B cell (primary cell): Measurements from ENCODE around the gene ICA1. TPM values are rescaled to one million over a fixed set of nuclear protein-coding genes. Genes with fewer than 3 reads are reported as not detected.

Source experiments
- ATAC-seq: fragments of 200-7000 bp; cut with Tn5 transposase; one replicate; pipeline ENCODE4 v1.10.0; 2021; ENCODE audit warnings: low read depth, mild to moderate bottlenecking, moderate number of reproducible peaks, moderate library complexity
- CTCF ChIA-PET: fragments of 350-600 bp; sonication (Branson Sonifier 250); formaldehyde crosslinking; loops from one replicate; lab custom pipeline; 2021; ENCODE audit warnings: antibody characterized with exemption, inconsistent platforms; lab: Charles Lee
- POLR2A ChIA-PET: fragments of 350-600 bp; sonication (Branson Sonifier 250); formaldehyde crosslinking; loops from one replicate; lab custom pipeline; 2021; ENCODE audit warnings: antibody characterized with exemption; lab: Charles Lee
- DNase-seq: peaks from one replicate; pipeline ENCODE4 v3.0.0; 2013
- H2AFZ ChIP-seq: 2 replicates; pipeline ENCODE4 v1.6.1; 2012; ENCODE audit warnings: mild to moderate bottlenecking, low read depth, low read length; ENCODE audit not compliant: insufficient read depth, poor library complexity, severe bottlenecking
- H3K27ac ChIP-seq, 2 donors: 1 replicate in 1 of 2; 2 replicates in 1 of 2; pipeline ENCODE4 v1.5.1; 2012 to 2013; ENCODE audit warnings: low read length in 2 of 2, mild to moderate bottlenecking in 2 of 2, moderate library complexity in 1 of 2
- H3K27me3 ChIP-seq, 4 experiments: fragments of 200-600 bp in 1 of 4; sonication (generic) in 1 of 4; replicated peaks in 1 of 4; 1 replicate in 2 of 4; 2 replicates in 2 of 4; pipeline versions ENCODE4 v1.6.1 to v1.7.0; 2013 to 2016; ENCODE audit warnings: low read length in 3 of 4, mild to moderate bottlenecking in 2 of 4, mixed read lengths in 1 of 4, moderate library complexity in 1 of 4; ENCODE audit not compliant: insufficient read depth in 4 of 4, control insufficient read depth in 3 of 4; ENCODE audit errors: control extremely low read depth in 1 of 4
- H3K36me3 ChIP-seq, 2 experiments: replicated peaks in 1 of 2; 1 replicate in 1 of 2; 2 replicates in 1 of 2; pipeline versions ENCODE4 v1.6.1 to v1.7.1; 2013; ENCODE audit warnings: low read length in 1 of 2; ENCODE audit not compliant: insufficient read depth in 2 of 2, control insufficient read depth in 1 of 2; ENCODE audit errors: control extremely low read depth in 1 of 2, extremely low read depth in 1 of 2
- H3K4me1 ChIP-seq, 2 donors: fragments of 200-600 bp in 1 of 2; sonication (generic) in 1 of 2; 1 replicate in 1 of 2; 2 replicates in 1 of 2; pipeline versions ENCODE4 v1.5.1 to v1.6.1; 2013 to 2017; ENCODE audit warnings: low read length in 2 of 2; ENCODE audit not compliant: control insufficient read depth in 2 of 2, insufficient read depth in 2 of 2
- H3K4me2 ChIP-seq: replicated peaks from 2 replicates; pipeline ENCODE3; 2012; ENCODE audit warnings: mild to moderate bottlenecking, low read depth, low read length; ENCODE audit not compliant: poor library complexity, severe bottlenecking
- H3K4me3 ChIP-seq, 5 experiments: fragments of 200-600 bp in 1 of 5; sonication (generic) in 1 of 5; 1 replicate in 3 of 5; 2 replicates in 2 of 5; pipeline versions ENCODE4 v1.5.1 to v1.7.0; 2011 to 2016; ENCODE audit warnings: low read length in 4 of 5, mild to moderate bottlenecking in 4 of 5, low read depth in 2 of 5, control low read depth in 1 of 5, moderate library complexity in 1 of 5; ENCODE audit not compliant: insufficient read depth in 1 of 5; ENCODE audit errors: control extremely low read depth in 1 of 5, extremely low read depth in 1 of 5
- H3K79me2 ChIP-seq: fragments of 200-600 bp; sonication (generic); one replicate; pipeline ENCODE4 v1.6.0; 2016; ENCODE audit warnings: low read length; ENCODE audit not compliant: control insufficient read depth, insufficient read depth
- H3K9ac ChIP-seq: fragments of 200-600 bp; sonication (generic); 2 replicates; pipeline ENCODE4 v1.6.1; 2017; ENCODE audit warnings: mild to moderate bottlenecking, low read length, moderate library complexity
- H3K9me3 ChIP-seq, 3 donors: one replicate each; pipeline versions ENCODE4 v1.6.1 to v1.7.1; 2013; ENCODE audit warnings: low read length in 2 of 3; ENCODE audit not compliant: control insufficient read depth in 2 of 3, insufficient read depth in 1 of 3; ENCODE audit errors: control extremely low read depth in 1 of 3
- H4K20me1 ChIP-seq: 2 replicates; pipeline ENCODE4 v1.6.0; 2012; ENCODE audit warnings: mild to moderate bottlenecking, low read length; ENCODE audit not compliant: insufficient read depth, control insufficient read depth, poor library complexity, severe bottlenecking
- H3K27ac Mint-ChIP-seq: one replicate; pipeline ENCODE4 v1.8.0; 2021; ENCODE audit warnings: mixed read lengths
- H3K27me3 Mint-ChIP-seq: one replicate; pipeline ENCODE4 v1.8.0; 2021; ENCODE audit warnings: mixed read lengths
- H3K4me1 Mint-ChIP-seq: one replicate; pipeline ENCODE4 v1.8.0; 2021; ENCODE audit warnings: mixed read lengths
- H3K4me3 Mint-ChIP-seq: one replicate; pipeline ENCODE4 v1.8.0; 2021; ENCODE audit warnings: mixed read lengths
- H3K9me3 Mint-ChIP-seq: one replicate; pipeline ENCODE4 v1.8.0; 2022; ENCODE audit warnings: mixed read lengths; ENCODE audit not compliant: insufficient read depth
- CTCF ChIP-seq: fragments of 200-600 bp; IDR thresholded peaks from one replicate; pipeline ENCODE4 v1.8.0; 2022; ENCODE audit warnings: antibody characterized with exemption, mild to moderate bottlenecking
- EZH2 ChIP-seq: IDR thresholded peaks from 2 replicates; pipeline ENCODE4 v1.6.1; 2012; ENCODE audit warnings: borderline replicate concordance, low read depth, mild to moderate bottlenecking, moderate library complexity, low read length; ENCODE audit not compliant: insufficient read depth, poor library complexity, severe bottlenecking
- WGBS: methylation state at CpG from one replicate; pipeline ENCODE4 v1.1.5; 2013; ENCODE audit warnings: missing lambda C conversion rate; ENCODE audit not compliant: insufficient coverage; 5-methylcytosine and 5-hydroxymethylcytosine counted together
- intact Hi-C: fragments of 100-400 bp; cut with micrococcal nuclease; formaldehyde crosslinking; loops from one replicate; pipeline ENCODE4 v1.10.0; 2022
- polyA plus RNA-seq: library from polyadenylated mRNA; depleted of rRNA; stranded (reverse); fragments of >200 nt; gene quantifications from 2 replicates; pipeline ENCODE4 v1.2.3, GENCODE V29; 2012
- total RNA-seq, 2 donors: library from RNA; stranded (reverse); fragments of 120-200 nt in 1 of 2; gene quantifications; 1 replicate in 1 of 2; 2 replicates in 1 of 2; pipeline versions ENCODE4 v1.2.3 to v1.2.4, GENCODE V29; 2013 to 2022

Gene ICA1
- total and polyA plus RNA-seq, 2 donors (not counting 1 experiment from before 2014, with no cell fraction given): 0.03 TPM; not detected in 1

DNA sequence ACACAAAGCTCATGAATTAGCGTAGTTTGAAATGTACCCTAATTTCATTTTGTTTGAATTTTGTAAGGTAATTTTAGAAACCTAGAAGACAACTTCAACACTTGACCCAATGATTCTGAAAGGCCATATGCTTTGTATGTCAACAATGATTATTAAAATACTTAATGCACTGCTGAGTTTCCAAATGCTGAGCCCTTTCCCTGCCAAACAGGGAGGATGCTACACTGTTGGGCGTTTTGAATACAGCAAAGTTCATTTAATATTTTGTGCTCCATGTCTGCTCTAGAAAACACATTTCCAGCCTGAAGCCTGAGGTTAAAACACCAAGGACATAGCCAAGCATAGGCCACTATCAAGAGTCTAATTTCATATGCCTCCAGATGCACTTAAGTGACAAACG lies 99.8 kb downstream of the ICA1 start:
- no peaks in the 10 kb centered on the region for H4K20me1 ChIP-seq
- H3K36me3 ChIP-seq: no peaks in the 10 kb centered on the region
- Mint-ChIP-seq H3K4me1 (peaks cover 2% of the 10 kb centered on the region), H3K9me3 (no peaks in the 10 kb centered on the region), H3K27ac (no peak overlapping the region), H3K4me3 (no peak overlapping the region), H3K27me3 (no peaks in the 10 kb centered on the region)
- WGBS: 100% methylated on average over 1 of the region's 3 CpGs
- no peak overlapping the region for H3K27ac ChIP-seq
- ATAC-seq: no peak
- H3K27me3 ChIP-seq: no peaks in the 10 kb centered on the region
- POLR2A ChIA-PET: no interaction called here
- H2AFZ ChIP-seq: no peak overlapping the region
- peaks cover 0 to 2% of the 10 kb centered on the region in 2 donors for H3K4me1 ChIP-seq
- no peaks in the 10 kb centered on the region for H3K79me2 ChIP-seq
- no peak overlapping the region for H3K4me3 ChIP-seq
- no peaks in the 10 kb centered on the region for H3K9me3 ChIP-seq
- CTCF ChIA-PET: no interaction called here
- DNase-seq: no peak
- intact Hi-C loops: no loop called here
- no peak overlapping the region for H3K4me2 ChIP-seq
- H3K9ac ChIP-seq: no peak overlapping the region
- TF ChIP-seq CTCF (no peak), EZH2 (no peak)

DNA sequence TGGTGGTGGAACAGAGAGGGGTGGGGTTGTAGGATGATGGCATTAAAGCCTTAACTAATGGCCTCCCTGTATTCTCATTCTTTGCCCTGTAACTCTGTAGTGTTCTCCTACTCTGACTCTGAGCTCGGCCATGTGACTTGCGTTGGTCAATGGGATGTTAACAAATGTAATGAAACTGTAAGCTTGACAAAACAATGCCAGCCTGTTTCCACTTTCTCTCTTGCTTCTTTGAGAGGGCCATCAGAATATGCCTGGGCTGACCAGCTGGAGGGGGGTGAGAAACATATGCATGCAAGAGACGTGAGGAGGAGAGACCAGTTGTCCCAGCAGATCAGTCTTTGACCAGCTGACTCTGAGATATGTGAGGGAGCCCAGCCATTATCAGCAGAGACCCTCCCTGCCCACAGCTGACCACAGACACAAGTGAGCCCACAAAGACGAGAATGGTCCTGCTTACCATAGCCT lies 100.6 kb downstream of the ICA1 start:
- Histone ChIP-seq H3K9ac (no peak overlapping the region), H3K4me1 (peaks cover 0 to 2% of the 10 kb centered on the region in 2 donors), H2AFZ (no peak overlapping the region), H4K20me1 (no peaks in the 10 kb centered on the region), H3K4me3 (no peak overlapping the region), H3K27me3 (no peaks in the 10 kb centered on the region), H3K27ac (no peak overlapping the region), H3K36me3 (no peaks in the 10 kb centered on the region), H3K9me3 (no peaks in the 10 kb centered on the region), H3K79me2 (no peaks in the 10 kb centered on the region), H3K4me2 (no peak overlapping the region)
- WGBS: 100% methylated on average over 3 of the region's 4 CpGs
- ATAC-seq (no peak), DNase-seq (no peak)
- Mint-ChIP-seq H3K27me3 (no peaks in the 10 kb centered on the region), H3K27ac (no peak overlapping the region), H3K4me1 (peaks cover 2% of the 10 kb centered on the region), H3K9me3 (no peaks in the 10 kb centered on the region), H3K4me3 (no peak overlapping the region)
- TF ChIP-seq EZH2 (no peak), CTCF (no peak)
- ChIA-PET POLR2A (no interaction called here), CTCF (interaction anchor here (1.8 kb wide), 1 partner anchor 29 kb away, joined by 5 read pairs; no protein-coding TSS in a partner anchor)
- intact Hi-C loops: no loop called here
